RWPE2 (cell line): ENCODE measurements around the gene LRRC61.
"Not testable (repeated sequence)": the region's sequence is repeated elsewhere in the genome, so short reads cannot be mapped to it uniquely, and the experiment has no call there.

Source experiments
- ATAC-seq: fragments of 200-7000 bp; cut with Tn5 transposase; 3 replicates; pipeline ENCODE4 v1.9.1; 2021; ENCODE audit warnings: low read depth
- DNase-seq: peaks from one replicate; pipeline ENCODE4 v3.0.0-alpha.2; 2020; ENCODE audit warnings: low spot score
- H3K27ac ChIP-seq: fragments of 450-650 bp; 2 replicates; pipeline ENCODE4 v1.5.1; 2017; ENCODE audit warnings: mild to moderate bottlenecking; ENCODE audit not compliant: poor library complexity, severe bottlenecking
- H3K27me3 ChIP-seq: fragments of 250-450 bp; sonication (Bioruptor Pico); 2 replicates; pipeline ENCODE4 v1.5.1; 2021; ENCODE audit warnings: mild to moderate bottlenecking, moderate library complexity; ENCODE audit not compliant: insufficient read depth, poor library complexity, severe bottlenecking
- H3K36me3 ChIP-seq: fragments of 250-450 bp; sonication (Bioruptor Pico); 2 replicates; pipeline ENCODE4 v1.5.1; 2020; ENCODE audit warnings: low read depth, mild to moderate bottlenecking, moderate library complexity
- H3K4me1 ChIP-seq: fragments of 250-450 bp; sonication (Bioruptor Pico); 2 replicates; pipeline ENCODE4 v1.5.1; 2021; ENCODE audit warnings: mild to moderate bottlenecking, moderate library complexity; ENCODE audit not compliant: insufficient read depth, poor library complexity, severe bottlenecking
- H3K4me3 ChIP-seq: fragments of 250-450 bp; sonication (Bioruptor Pico); 2 replicates; pipeline ENCODE4 v1.5.1; 2021; ENCODE audit warnings: mild to moderate bottlenecking, moderate library complexity; ENCODE audit not compliant: severe bottlenecking
- H3K9me3 ChIP-seq: fragments of 250-450 bp; sonication (Bioruptor Pico); 2 replicates; pipeline ENCODE4 v1.5.1; 2021; ENCODE audit warnings: mild to moderate bottlenecking, moderate library complexity; ENCODE audit not compliant: severe bottlenecking
- TF ChIP-seq, protein P1 (sequence below): fragments of 450-650 bp; IDR thresholded peaks from one replicate; pipeline ENCODE4 v1.5.1; 2017; ENCODE audit warnings: mild to moderate bottlenecking, moderate library complexity; ENCODE audit not compliant: poor library complexity, severe bottlenecking

Gene LRRC61

DNA sequence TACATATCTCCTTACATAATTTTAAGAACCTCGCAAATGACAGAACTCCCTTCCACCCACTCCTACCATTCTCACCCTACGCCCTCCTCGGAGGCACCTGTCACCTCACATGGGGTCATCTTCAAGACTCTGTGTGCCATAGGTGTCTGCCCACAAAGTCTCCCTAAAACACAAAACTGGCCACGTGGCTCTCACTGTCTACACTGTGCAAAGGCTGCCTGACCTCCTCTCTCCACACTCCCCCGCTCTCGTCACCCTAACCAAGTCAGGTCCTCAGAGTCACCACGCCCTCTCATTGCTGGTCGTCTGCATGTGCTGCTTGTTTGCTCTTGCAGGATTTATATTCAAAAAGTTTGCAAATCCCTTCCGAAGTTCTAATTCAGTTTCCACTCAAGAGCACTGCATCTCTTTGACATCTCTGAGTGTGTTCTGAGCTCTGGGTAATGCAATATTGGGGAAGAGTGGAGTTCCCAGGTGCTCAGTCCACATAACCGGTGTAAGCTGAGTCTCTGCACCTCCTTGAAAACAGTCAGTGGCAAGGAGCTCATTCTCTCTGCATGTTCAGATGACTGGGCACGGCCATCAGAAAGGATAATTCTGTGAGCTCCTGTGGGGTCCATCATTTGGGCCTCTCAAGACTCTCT lies 17.8 kb upstream of the LRRC61 start:
- ATAC-seq, DNase-seq, H3K4me3 ChIP-seq, H3K9me3 ChIP-seq, H3K27ac ChIP-seq, H3K27me3 ChIP-seq, H3K4me1 ChIP-seq, H3K36me3 ChIP-seq: not testable (repeated sequence)

DNA sequence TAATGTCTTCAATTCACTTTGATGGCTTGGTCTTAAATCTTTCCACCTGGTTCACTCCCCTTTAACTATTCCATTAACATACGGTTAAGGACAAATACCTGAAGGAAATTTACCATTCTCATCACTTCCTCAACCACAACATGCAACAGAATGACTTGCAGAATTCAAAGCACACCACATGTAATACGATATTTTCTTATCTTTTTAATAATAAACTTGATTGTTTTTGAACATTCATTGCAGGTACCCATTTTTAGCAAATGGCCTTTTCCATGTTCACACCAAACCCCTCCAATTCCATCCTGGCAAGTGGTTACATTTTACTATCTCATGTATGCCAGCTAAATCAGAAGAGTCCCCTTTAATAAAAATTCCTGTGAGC lies 17.3 kb upstream of the LRRC61 start:
- not testable (repeated sequence) for H3K4me3 ChIP-seq, H3K27ac ChIP-seq, ATAC-seq, H3K4me1 ChIP-seq, DNase-seq, H3K27me3 ChIP-seq, H3K9me3 ChIP-seq, H3K36me3 ChIP-seq

DNA sequence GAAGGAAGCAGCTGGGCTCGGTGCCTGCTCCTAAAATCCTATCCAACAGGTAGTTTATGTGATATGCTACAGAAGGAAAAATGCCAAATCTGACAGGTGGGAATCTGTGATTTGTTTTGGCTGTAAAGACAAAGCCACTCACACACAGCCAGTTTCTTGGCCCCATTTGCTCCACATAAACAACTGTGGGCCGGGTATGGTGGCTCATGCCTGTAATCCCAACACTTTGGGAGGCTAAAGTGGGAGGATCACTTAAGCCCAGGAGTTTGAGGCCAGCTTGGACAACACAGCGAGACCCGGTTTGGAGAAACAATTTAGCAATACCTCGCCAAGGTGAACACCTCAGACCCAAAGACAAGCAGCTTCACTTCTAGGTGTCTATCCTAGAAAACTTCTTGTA lies 16.8 kb upstream of the LRRC61 start:
- not testable (repeated sequence) for H3K4me3 ChIP-seq, ATAC-seq, H3K27ac ChIP-seq, H3K9me3 ChIP-seq, H3K4me1 ChIP-seq, H3K36me3 ChIP-seq, H3K27me3 ChIP-seq, DNase-seq

DNA sequence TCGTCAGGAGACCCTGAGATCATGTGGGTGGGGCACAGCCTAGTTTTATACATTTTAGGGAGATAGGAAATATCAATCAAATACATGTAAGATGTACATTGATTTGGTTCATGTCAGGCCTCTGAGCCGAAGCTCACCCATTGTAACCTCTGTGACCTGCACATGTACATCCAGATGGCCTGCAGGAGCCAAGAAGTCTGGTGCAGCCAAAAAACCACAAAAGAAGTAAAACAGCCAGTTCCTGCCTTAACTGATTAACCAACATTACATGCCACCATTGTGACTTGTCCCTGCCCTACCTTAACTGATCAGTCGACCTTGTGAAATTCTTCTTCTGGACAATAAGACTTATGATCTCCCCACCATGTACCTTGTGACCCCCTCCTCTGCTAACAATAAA lies 16.0 kb upstream of the LRRC61 start:
- TF ChIP-seq, protein P1, sequence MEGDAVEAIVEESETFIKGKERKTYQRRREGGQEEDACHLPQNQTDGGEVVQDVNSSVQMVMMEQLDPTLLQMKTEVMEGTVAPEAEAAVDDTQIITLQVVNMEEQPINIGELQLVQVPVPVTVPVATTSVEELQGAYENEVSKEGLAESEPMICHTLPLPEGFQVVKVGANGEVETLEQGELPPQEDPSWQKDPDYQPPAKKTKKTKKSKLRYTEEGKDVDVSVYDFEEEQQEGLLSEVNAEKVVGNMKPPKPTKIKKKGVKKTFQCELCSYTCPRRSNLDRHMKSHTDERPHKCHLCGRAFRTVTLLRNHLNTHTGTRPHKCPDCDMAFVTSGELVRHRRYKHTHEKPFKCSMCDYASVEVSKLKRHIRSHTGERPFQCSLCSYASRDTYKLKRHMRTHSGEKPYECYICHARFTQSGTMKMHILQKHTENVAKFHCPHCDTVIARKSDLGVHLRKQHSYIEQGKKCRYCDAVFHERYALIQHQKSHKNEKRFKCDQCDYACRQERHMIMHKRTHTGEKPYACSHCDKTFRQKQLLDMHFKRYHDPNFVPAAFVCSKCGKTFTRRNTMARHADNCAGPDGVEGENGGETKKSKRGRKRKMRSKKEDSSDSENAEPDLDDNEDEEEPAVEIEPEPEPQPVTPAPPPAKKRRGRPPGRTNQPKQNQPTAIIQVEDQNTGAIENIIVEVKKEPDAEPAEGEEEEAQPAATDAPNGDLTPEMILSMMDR: no peak
- Histone ChIP-seq H3K9me3 (no peaks in the 10 kb centered on the region), H3K27me3 (no peaks in the 10 kb centered on the region), H3K4me3 (no peak overlapping the region), H3K27ac (no peak overlapping the region), H3K4me1 (no peaks in the 10 kb centered on the region), H3K36me3 (no peaks in the 10 kb centered on the region)
- DNase-seq: no peak
- no peak for ATAC-seq

DNA sequence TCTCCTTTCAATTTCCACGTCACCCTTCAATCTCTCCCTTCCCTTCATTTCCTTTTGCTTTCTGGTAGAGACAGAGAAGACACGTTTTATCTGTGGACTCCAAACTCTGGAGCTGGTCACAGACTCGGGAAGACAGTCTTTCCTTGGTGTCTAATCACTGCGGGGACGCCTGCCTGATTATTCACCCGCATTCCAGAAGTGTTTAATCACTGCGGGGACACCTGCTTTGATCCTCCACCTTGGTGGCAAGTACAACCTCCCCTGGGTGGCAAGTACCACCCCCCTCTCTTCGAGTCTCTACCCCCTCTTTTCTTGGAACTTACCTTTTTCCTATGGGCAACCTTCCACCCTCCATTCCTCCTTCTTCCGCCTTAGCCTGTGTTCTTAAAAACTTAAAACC lies 15.3 kb upstream of the LRRC61 start:
- ATAC-seq (no peak), DNase-seq (no peak)
- TF ChIP-seq, protein P1: no peak
- no peak overlapping the region for H3K27ac ChIP-seq
- H3K27me3 ChIP-seq: no peaks in the 10 kb centered on the region
- no peaks in the 10 kb centered on the region for H3K9me3 ChIP-seq
- peaks cover 5% of the 10 kb centered on the region for H3K4me1 ChIP-seq
- no peaks in the 10 kb centered on the region for H3K36me3 ChIP-seq
- H3K4me3 ChIP-seq: no peak overlapping the region

DNA sequence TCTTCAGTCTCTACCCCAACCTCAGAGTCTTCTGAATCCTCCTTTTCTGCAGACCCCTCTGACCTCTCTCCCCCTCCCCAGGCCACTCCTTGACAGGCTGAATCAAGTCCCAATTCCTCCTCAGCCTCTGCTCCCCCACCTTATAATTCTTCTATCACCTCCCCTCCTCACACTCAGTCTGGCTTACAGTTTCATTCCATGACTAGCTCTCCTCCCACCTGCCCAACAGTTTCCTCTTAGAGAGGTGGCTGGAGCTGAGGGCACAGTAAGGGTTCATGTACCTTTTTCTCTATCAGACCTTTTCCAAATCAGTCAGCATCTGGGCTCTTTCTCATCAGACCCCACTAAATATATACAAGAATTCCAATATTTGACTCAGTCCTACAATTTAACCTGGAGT lies 14.6 kb upstream of the LRRC61 start:
- ATAC-seq: no peak
- no peaks in the 10 kb centered on the region for H3K36me3 ChIP-seq
- no peak overlapping the region for H3K4me3 ChIP-seq
- H3K27me3 ChIP-seq: no peaks in the 10 kb centered on the region
- TF ChIP-seq, protein P1: no peak
- H3K27ac ChIP-seq: no peak overlapping the region
- no peaks in the 10 kb centered on the region for H3K9me3 ChIP-seq
- DNase-seq: no peak
- peaks cover 7% of the 10 kb centered on the region for H3K4me1 ChIP-seq
